Suprapubic skin (tissue), 4 donors: ENCODE data around the gene TNKS2. TPM values are rescaled to one million over a fixed set of nuclear protein-coding genes. Genes with fewer than 3 reads are reported as not detected.
A peak's percentile ranks its signal among the peaks of the same experiment; 100 is the strongest.
"Not testable (repeated sequence)": the region's sequence is repeated elsewhere in the genome, so short reads cannot be mapped to it uniquely, and the experiment has no call there.

ENCODE experiments used
- DNase-seq, 2 donors: peaks; one replicate each; pipeline ENCODE4 v3.0.0-alpha.2; 2019; ENCODE audit warnings: low spot score in 2 of 2
- H3K27ac ChIP-seq: fragments of 200-600 bp; sonication (generic); one replicate; pipeline ENCODE4 v1.5.1; 2019
- H3K27me3 ChIP-seq: fragments of 200-600 bp; sonication (generic); one replicate; pipeline ENCODE4 v1.5.1; 2019
- H3K36me3 ChIP-seq: fragments of 200-600 bp; sonication (generic); one replicate; pipeline ENCODE4 v1.5.1; 2019
- H3K4me1 ChIP-seq: fragments of 200-600 bp; sonication (generic); one replicate; pipeline ENCODE4 v1.5.1; 2019
- H3K4me3 ChIP-seq: fragments of 200-600 bp; sonication (generic); one replicate; pipeline ENCODE4 v1.5.1; 2019; ENCODE audit warnings: mild to moderate bottlenecking
- H3K9me3 ChIP-seq: fragments of 200-600 bp; sonication (generic); one replicate; pipeline ENCODE4 v1.5.1; 2019
- CTCF ChIP-seq, 2 donors: fragments of 200-600 bp in 1 of 2; fragments of 450-650 bp in 1 of 2; sonication (generic) in 1 of 2; IDR thresholded peaks; one replicate each; pipeline ENCODE4 v1.5.1; 2016 to 2019; ENCODE audit warnings: antibody characterized with exemption in 2 of 2, mild to moderate bottlenecking in 1 of 2, moderate library complexity in 1 of 2
- EP300 ChIP-seq: sonication (generic); formaldehyde crosslinking; IDR thresholded peaks from one replicate; pipeline ENCODE4 v1.6.1; 2017; ENCODE audit warnings: antibody characterized with exemption
- POLR2A ChIP-seq, 2 donors: fragments of 450-650 bp; IDR thresholded peaks; one replicate each; pipeline ENCODE4 v1.6.1; 2017; ENCODE audit warnings: antibody characterized with exemption in 2 of 2, mild to moderate bottlenecking in 2 of 2, moderate library complexity in 2 of 2
- POLR2AphosphoS5 ChIP-seq, 3 donors: sonication (generic); formaldehyde crosslinking; IDR thresholded peaks; one replicate each; pipeline ENCODE4 v1.6.1; 2017; ENCODE audit warnings: antibody characterized with exemption in 3 of 3
- WGBS: methylation state at CpG from one replicate; pipeline ENCODE4 v1.1.5; 2018; 5-methylcytosine and 5-hydroxymethylcytosine counted together
- total RNA-seq, 4 donors: library from RNA; depleted of rRNA; stranded (reverse); fragments of >200 nt; gene quantifications; one replicate each; pipeline ENCODE4 v1.1.0, GENCODE V29; 2016

The TNKS2 gene
- total RNA-seq = 10 to 100 TPM; 33.8 to 69.4 (median 47.0) TPM

DNA sequence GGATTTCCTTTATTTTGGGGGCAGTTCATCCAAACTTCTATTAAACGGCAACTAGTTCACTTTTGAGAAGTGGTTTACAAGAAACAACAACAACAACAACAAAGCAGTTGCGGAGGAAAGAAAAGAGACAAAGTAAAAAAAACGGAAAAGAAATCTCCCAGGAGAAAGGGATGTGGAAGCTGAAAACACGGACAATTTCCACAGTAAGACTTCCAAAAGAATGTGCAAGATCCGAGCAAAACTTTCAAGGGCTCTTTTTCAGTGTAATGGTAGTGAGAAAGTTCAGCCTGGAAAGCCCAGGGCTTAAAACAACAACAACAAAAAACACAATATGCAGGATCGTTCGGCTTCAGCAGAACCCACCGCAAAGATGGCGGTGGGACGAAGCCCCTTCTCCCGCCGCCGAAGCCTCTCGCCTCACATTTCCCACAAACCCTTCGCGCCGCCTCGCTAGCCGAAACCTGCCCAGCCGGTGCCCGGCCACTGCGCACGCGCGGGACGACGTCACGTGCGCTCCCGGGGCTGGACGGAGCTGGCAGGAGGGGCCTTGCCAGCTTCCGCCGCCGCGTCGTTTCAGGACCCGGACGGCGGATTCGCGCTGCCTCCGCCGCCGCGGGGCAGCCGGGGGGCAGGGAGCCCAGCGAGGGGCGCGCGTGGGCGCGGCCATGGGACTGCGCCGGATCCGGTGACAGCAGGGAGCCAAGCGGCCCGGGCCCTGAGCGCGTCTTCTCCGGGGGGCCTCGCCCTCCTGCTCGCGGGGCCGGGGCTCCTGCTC is at the start of gene TNKS2:
TSS of gene TNKS2 (plus strand) at position 553 of the 775 bp plus-strand sequence. CDS start 265 bp downstream, outside the sequence.
- Histone ChIP-seq H3K4me1 (peaks cover 47% of the 10 kb centered on the region), H3K27me3 (no peaks in the 10 kb centered on the region), H3K36me3 (no peaks in the 10 kb centered on the region), H3K4me3 (peak within 1 kb of the TSS; percentile 67), H3K9me3 (no peaks in the 10 kb centered on the region), H3K27ac (peak within 1 kb of the TSS; percentile 95)
- under 1% methylated on average over 20 of the region's 64 CpGs for WGBS
- peak; percentile 95 to 96 for DNase-seq
- TF ChIP-seq POLR2A (IDR thresholded peaks at IDR 0.05) (peak; percentile 37 to 89), EP300 (no peak), POLR2AphosphoS5 (IDR thresholded peaks at IDR 0.05) (peak in 2 of 3 donors; percentile 21 to 64)

GRCh38 chr10:91749592-91749991 is 48.6 kb upstream of the TNKS2 start:
- not testable (repeated sequence) for H3K27ac ChIP-seq, H3K4me1 ChIP-seq, H3K9me3 ChIP-seq, H3K4me3 ChIP-seq, H3K27me3 ChIP-seq, H3K36me3 ChIP-seq, DNase-seq
- 90% methylated on average over 19 of the region's 20 CpGs for WGBS

DNA sequence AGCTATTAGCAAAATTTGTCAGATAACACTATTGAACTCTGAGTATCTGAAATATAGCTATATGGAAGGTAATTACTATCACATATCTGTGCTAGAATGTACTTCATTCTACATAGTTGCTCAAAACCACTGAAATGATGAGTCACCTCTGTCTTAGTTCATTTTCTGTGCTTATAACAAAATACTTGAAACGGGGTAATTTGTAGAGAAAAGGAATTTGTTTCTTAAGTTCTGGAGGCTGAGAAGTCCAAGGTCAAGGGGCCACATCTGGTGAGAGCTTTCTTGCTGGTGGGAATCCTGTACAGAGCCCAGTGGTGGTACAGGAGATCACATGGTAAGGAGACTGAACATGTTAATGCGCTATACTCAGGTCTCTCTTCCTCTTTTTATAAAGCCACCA is 41.9 kb upstream of the TNKS2 start:
- TF ChIP-seq EP300 (no peak), POLR2AphosphoS5 (IDR thresholded peaks at IDR 0.05) (no peak), POLR2A (IDR thresholded peaks at IDR 0.05) (no peak), CTCF (IDR thresholded peaks at IDR 0.05) (no peak)
- no peak overlapping the region for H3K4me3 ChIP-seq
- 64% methylated on average over 2 of the region's 2 CpGs for WGBS
- no peaks in the 10 kb centered on the region for H3K36me3 ChIP-seq
- H3K27me3 ChIP-seq = peaks cover 6% of the 10 kb centered on the region
- no peaks in the 10 kb centered on the region for H3K9me3 ChIP-seq
- DNase-seq = no peak
- no peaks in the 10 kb centered on the region for H3K4me1 ChIP-seq
- no peak overlapping the region for H3K27ac ChIP-seq

DNA sequence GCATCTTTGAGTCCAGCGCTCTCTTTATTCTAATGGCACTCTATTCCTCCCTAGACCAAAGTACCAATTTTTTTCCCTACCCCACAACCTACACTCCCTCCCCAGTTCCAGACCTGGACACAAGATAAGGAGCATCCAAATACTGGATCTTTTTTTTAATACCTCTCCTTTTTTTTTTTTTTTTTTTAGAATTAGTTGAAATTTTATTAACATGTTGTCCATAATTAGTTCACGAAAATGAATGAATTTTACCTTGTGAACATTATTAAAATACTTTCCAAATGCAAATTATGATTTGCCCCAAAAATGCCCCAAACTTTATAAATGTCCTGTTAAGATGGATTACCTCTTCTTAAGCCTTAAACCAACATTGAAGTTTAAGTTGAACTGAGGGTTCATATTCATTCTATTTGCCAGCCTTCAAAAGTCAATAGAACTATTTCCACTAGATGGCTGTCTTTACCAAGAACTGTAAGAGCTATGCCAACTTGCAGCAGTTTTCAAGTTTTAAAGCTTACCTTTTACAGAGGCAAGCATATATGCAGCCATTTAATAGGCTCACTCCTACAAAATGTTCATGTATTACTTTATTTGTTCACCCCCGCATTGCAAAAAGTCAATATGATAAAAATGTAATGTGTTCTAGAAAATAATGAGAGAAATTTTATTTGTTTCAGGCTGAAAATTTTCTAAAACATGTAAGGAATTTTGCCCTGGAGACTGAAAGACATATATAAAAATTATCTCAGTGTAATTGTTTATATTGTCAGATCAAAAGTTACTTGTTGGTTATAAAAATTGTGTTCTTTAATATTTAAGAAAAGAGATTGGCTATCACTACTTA is 39.7 kb upstream of the TNKS2 start:
- H3K9me3 ChIP-seq = no peaks in the 10 kb centered on the region
- H3K27ac ChIP-seq = no peak overlapping the region
- WGBS = 58% methylated on average over 3 of the region's 3 CpGs
- TF ChIP-seq POLR2A (IDR thresholded peaks at IDR 0.05) (no peak), CTCF (IDR thresholded peaks at IDR 0.05) (peak in 1 of 2 donors; percentile 24)
- H3K4me1 ChIP-seq = no peaks in the 10 kb centered on the region
- no peak for DNase-seq
- H3K36me3 ChIP-seq = no peaks in the 10 kb centered on the region
- H3K4me3 ChIP-seq = no peak overlapping the region
- H3K27me3 ChIP-seq = peaks cover 6% of the 10 kb centered on the region

GRCh38 chr10:91759581-91759986 is 38.6 kb upstream of the TNKS2 start:
- Histone ChIP-seq H3K27ac (no peak overlapping the region), H3K36me3 (no peaks in the 10 kb centered on the region), H3K4me3 (no peak overlapping the region), H3K4me1 (no peaks in the 10 kb centered on the region), H3K27me3 (peaks cover 6% of the 10 kb centered on the region), H3K9me3 (no peaks in the 10 kb centered on the region)
- 85% methylated on average over 5 of the region's 5 CpGs for WGBS
- no peak for TF ChIP-seq CTCF (IDR thresholded peaks at IDR 0.05)
- TF ChIP-seq POLR2AphosphoS5 (IDR thresholded peaks at IDR 0.05) = no peak
- TF ChIP-seq POLR2A (IDR thresholded peaks at IDR 0.05) = no peak
- no peak for TF ChIP-seq EP300
- no peak for DNase-seq

DNA sequence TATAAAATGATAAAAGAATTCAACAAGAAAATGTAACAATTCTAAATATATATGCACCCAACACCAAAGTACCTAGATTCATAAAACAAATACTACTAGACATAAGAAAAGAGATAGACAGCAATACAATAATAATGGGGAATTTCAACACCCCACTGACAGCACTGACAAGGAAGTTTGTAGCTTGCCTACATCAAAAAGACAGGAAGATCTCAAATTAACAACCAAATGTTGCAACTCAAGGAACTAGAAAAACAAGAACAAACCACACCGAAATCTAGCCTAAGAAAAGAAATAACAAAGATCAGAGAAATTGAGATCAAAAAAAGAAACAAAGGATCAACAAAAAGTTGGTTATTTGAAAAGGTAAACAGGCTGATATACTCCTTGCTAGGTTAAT is 36.5 kb upstream of the TNKS2 start:
- H3K4me3 ChIP-seq = no peak overlapping the region
- no peaks in the 10 kb centered on the region for H3K36me3 ChIP-seq
- H3K27me3 ChIP-seq = peaks cover under 1% of the 10 kb centered on the region
- WGBS = 33% methylated on average over 1 of the region's 1 CpG
- H3K27ac ChIP-seq = no peak overlapping the region
- TF ChIP-seq CTCF (IDR thresholded peaks at IDR 0.05) = no peak
- no peak for TF ChIP-seq POLR2A (IDR thresholded peaks at IDR 0.05)
- no peak for TF ChIP-seq EP300
- no peak for TF ChIP-seq POLR2AphosphoS5 (IDR thresholded peaks at IDR 0.05)
- DNase-seq = no peak
- no peaks in the 10 kb centered on the region for H3K4me1 ChIP-seq
- H3K9me3 ChIP-seq = no peaks in the 10 kb centered on the region
